Uterus (tissue), 2 donors: ENCODE measurements around the gene PDE6D.

ENCODE experiments used
- POLR2A ChIP-seq, 2 donors: fragments of 450-650 bp; IDR thresholded peaks; one replicate each; pipeline ENCODE4 v1.6.1; 2016; ENCODE audit warnings: antibody characterized with exemption in 2 of 2, mild to moderate bottlenecking in 1 of 2, moderate library complexity in 1 of 2
- TF ChIP-seq, protein P1 (sequence below), 4 experiments: fragments of 200-600 bp in 2 of 4; fragments of 450-650 bp in 2 of 4; sonication (generic) in 2 of 4; IDR thresholded peaks; one replicate each; pipeline ENCODE4 v1.5.1; 2016 to 2019; ENCODE audit warnings: antibody characterized with exemption in 4 of 4, mild to moderate bottlenecking in 2 of 4, moderate library complexity in 1 of 4

GRCh38 chr2:231785413-231785812, 4.3 kb upstream of the PDE6D start:
- TF ChIP-seq, protein P1, sequence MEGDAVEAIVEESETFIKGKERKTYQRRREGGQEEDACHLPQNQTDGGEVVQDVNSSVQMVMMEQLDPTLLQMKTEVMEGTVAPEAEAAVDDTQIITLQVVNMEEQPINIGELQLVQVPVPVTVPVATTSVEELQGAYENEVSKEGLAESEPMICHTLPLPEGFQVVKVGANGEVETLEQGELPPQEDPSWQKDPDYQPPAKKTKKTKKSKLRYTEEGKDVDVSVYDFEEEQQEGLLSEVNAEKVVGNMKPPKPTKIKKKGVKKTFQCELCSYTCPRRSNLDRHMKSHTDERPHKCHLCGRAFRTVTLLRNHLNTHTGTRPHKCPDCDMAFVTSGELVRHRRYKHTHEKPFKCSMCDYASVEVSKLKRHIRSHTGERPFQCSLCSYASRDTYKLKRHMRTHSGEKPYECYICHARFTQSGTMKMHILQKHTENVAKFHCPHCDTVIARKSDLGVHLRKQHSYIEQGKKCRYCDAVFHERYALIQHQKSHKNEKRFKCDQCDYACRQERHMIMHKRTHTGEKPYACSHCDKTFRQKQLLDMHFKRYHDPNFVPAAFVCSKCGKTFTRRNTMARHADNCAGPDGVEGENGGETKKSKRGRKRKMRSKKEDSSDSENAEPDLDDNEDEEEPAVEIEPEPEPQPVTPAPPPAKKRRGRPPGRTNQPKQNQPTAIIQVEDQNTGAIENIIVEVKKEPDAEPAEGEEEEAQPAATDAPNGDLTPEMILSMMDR (IDR thresholded peaks at IDR 0.05): no peak
- TF ChIP-seq POLR2A (IDR thresholded peaks at IDR 0.05): no peak
